ENCODE data around the gene PBRM1. TPM values are rescaled to one million over a fixed set of nuclear protein-coding genes. Genes with fewer than 3 reads are reported as not detected.
A peak's percentile ranks its signal among the peaks of the same experiment; 100 is the strongest.

The PBRM1 gene
- total and polyA plus RNA-seq, 2 of the 13 experiments (the other 11 are each of a cell fraction or from before 2014, with no cell fraction given) = 10.9 to 33.2 TPM

DNA sequence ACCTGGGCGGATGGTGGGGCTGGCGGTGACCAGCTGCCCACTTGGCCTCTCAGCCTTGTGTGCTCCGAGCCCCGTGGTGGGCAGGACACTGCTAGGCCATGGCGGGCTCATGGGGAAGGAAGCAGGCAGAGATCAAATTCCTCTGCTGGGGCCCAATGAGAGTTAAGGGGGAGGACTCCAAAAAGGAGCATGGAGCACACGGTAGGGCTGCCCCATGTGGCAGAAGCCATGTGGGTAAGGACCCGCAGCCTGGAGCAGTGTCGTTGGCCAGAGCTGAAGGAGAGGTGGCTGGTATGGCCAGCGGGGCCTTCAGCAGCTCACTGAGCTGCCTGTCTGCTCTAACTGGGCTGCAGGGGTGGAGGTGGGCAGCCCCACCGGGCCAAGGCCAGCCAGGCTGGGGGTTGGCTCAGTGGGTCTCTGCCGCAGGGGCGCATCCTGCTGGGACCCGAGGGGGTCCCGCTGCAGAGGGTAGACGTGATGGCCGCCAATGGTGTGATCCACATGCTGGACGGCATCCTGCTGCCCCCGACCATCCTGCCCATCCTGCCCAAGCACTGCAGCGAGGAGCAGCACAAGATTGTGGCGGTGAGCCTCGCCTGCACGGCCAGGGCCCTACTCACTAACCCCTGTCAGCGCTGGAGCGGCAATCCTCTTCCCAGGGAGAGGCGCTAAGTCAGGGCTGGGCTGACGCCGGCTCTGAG, 179.3 kb downstream of the PBRM1 start:
- DNase-seq (ENCODE audit: low spot score) (no peak), FAIRE-seq (no peak), ATAC-seq (no peak)
- WGBS (ENCODE audit: low lambda C conversion rate) = 56% methylated on average over 16 of the region's 27 CpGs
- Histone ChIP-seq H4K20me1 (ENCODE audit: insufficient read depth, low read length) (no peaks in the 10 kb centered on the region), H3K27ac (ENCODE audit: extremely low read length, insufficient read depth, low read length) (no peak overlapping the region), H3K4me3 (replicated peaks in 1 of 3; ENCODE audit: insufficient read depth in 1 of 3, low read depth in 2 of 3, low read length in 3 of 3) (no peak overlapping the region), H2AFZ (ENCODE audit: low read length) (no peak overlapping the region), H3K9me3 (ENCODE audit: low read length) (no peaks in the 10 kb centered on the region), H3K36me3 (replicated peaks in 1 of 2; ENCODE audit: control insufficient read depth in 1 of 2, insufficient read depth in 2 of 2, low read length in 2 of 2) (no peaks in the 10 kb centered on the region), H3K9ac (ENCODE audit: insufficient read depth, low read depth, low read length) (no peak overlapping the region), H3K4me2 (ENCODE audit: low read depth, low read length) (no peak overlapping the region), H3K79me2 (ENCODE audit: insufficient read depth, low read length) (no peaks in the 10 kb centered on the region), H3K27me3 (ENCODE audit: control insufficient read depth in 1 of 2, insufficient read depth in 2 of 2, low read length in 2 of 2) (peaks cover 5 to 53% of the 10 kb centered on the region in 2 experiments; a peak in 4 of 5 replicates), H3K4me1 (ENCODE audit: insufficient read depth, low read length) (peaks cover 19% of the 10 kb centered on the region)
- no TSS peak for BruUV-seq (replicated peaks)
- intact Hi-C loops (cut with micrococcal nuclease; ENCODE audit: unreplicated experiment) = no loop called here
- in situ Hi-C loops (cut with HindIII; ENCODE audit: extremely low pct_ligation_motif_present, low pct_unique_long_range_greater_than_20kb) = no loop called here
- CTCF ChIA-PET (ENCODE audit: low intra/inter-chr PET ratio, low total read pairs) = no interaction called here
- POLR2A ChIA-PET = interaction anchor here (0.8 to 1.4 kb wide), 2 partner anchors 7 to 30 kb away, joined by 3 read pairs; partner anchors contain the start of gene UQCC5
- TF ChIP-seq CHD4 (IDR thresholded peaks at IDR 0.05; ENCODE audit: borderline replicate concordance, low read length) = no peak
- no peak for TF ChIP-seq ZNF883 (CRISPR knock-in tag; IDR thresholded peaks at IDR 0.05; ENCODE audit: not compliant biosample characterization)
- TF ChIP-seq DNMT1 (CRISPR knock-in tag; IDR thresholded peaks at IDR 0.05) = no peak
- no peak for TF ChIP-seq ZKSCAN8 (CRISPR knock-in tag; IDR thresholded peaks at IDR 0.05; ENCODE audit: borderline replicate concordance)
- no peak for TF ChIP-seq ZNF841 (CRISPR knock-in tag; IDR thresholded peaks at IDR 0.05; ENCODE audit: borderline replicate concordance)
- TF ChIP-seq, protein P1, sequence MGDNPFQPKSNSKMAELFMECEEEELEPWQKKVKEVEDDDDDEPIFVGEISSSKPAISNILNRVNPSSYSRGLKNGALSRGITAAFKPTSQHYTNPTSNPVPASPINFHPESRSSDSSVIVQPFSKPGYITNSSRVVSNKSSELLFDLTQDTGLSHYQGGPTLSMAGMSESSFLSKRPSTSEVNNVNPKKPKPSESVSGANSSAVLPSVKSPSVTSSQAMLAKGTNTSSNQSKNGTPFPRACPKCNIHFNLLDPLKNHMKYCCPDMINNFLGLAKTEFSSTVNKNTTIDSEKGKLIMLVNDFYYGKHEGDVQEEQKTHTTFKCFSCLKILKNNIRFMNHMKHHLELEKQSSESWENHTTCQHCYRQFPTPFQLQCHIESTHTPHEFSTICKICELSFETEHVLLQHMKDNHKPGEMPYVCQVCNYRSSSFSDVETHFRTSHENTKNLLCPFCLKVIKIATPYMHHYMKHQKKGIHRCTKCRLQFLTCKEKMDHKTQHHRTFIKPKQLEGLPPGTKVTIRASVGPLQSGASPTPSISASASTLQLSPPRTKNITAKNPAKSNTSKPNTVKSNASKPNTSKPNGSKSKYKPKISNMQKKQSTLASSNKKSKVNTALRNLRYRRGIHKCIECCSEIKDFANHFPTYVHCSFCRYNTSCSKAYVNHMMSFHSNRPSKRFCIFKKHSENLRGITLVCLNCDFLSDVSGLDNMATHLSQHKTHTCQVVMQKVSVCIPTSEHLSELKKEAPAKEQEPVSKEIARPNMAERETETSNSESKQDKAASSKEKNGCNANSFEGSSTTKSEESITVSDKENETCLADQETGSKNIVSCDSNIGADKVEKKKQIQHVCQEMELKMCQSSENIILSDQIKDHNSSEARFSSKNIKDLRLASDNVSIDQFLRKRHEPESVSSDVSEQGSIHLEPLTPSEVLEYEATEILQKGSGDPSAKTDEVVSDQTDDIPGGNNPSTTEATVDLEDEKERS (CRISPR knock-in tag; IDR thresholded peaks at IDR 0.05) = no peak
- no peak for TF ChIP-seq ZNF343 (CRISPR knock-in tag; IDR thresholded peaks at IDR 0.05)
- no peak for TF ChIP-seq SMC3 (IDR thresholded peaks at IDR 0.05; ENCODE audit: low read length)
- no peak for TF ChIP-seq ZNF550 (CRISPR knock-in tag; IDR thresholded peaks at IDR 0.05; ENCODE audit: borderline replicate concordance)
- TF ChIP-seq ERF (CRISPR knock-in tag; IDR thresholded peaks at IDR 0.05) = no peak
- TF ChIP-seq YEATS4 (CRISPR knock-in tag; IDR thresholded peaks at IDR 0.05; ENCODE audit: borderline replicate concordance) = no peak
- TF ChIP-seq, protein P2, sequence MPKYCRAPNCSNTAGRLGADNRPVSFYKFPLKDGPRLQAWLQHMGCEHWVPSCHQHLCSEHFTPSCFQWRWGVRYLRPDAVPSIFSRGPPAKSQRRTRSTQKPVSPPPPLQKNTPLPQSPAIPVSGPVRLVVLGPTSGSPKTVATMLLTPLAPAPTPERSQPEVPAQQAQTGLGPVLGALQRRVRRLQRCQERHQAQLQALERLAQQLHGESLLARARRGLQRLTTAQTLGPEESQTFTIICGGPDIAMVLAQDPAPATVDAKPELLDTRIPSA (CRISPR knock-in tag; IDR thresholded peaks at IDR 0.05; ENCODE audit: borderline replicate concordance) = no peak
- TF ChIP-seq HES4 (CRISPR knock-in tag; IDR thresholded peaks at IDR 0.05; ENCODE audit: borderline replicate concordance) = no peak
- TF ChIP-seq SALL2 (CRISPR knock-in tag; IDR thresholded peaks at IDR 0.05) = no peak
- peak; percentile 69 for TF ChIP-seq ZNF263 (CRISPR knock-in tag; IDR thresholded peaks at IDR 0.05)
- TF ChIP-seq, protein P3, sequence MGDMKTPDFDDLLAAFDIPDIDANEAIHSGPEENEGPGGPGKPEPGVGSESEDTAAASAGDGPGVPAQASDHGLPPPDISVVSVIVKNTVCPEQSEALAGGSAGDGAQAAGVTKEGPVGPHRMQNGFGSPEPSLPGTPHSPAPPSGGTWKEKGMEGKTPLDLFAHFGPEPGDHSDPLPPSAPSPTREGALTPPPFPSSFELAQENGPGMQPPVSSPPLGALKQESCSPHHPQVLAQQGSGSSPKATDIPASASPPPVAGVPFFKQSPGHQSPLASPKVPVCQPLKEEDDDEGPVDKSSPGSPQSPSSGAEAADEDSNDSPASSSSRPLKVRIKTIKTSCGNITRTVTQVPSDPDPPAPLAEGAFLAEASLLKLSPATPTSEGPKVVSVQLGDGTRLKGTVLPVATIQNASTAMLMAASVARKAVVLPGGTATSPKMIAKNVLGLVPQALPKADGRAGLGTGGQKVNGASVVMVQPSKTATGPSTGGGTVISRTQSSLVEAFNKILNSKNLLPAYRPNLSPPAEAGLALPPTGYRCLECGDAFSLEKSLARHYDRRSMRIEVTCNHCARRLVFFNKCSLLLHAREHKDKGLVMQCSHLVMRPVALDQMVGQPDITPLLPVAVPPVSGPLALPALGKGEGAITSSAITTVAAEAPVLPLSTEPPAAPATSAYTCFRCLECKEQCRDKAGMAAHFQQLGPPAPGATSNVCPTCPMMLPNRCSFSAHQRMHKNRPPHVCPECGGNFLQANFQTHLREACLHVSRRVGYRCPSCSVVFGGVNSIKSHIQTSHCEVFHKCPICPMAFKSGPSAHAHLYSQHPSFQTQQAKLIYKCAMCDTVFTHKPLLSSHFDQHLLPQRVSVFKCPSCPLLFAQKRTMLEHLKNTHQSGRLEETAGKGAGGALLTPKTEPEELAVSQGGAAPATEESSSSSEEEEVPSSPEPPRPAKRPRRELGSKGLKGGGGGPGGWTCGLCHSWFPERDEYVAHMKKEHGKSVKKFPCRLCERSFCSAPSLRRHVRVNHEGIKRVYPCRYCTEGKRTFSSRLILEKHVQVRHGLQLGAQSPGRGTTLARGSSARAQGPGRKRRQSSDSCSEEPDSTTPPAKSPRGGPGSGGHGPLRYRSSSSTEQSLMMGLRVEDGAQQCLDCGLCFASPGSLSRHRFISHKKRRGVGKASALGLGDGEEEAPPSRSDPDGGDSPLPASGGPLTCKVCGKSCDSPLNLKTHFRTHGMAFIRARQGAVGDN (CRISPR knock-in tag; IDR thresholded peaks at IDR 0.05) = 0 out of 2 replicates have a peak, but pooled peaks have one; percentile 12
